ENCODE measurements around the gene SYNDIG1.

Gene SYNDIG1

DNA sequence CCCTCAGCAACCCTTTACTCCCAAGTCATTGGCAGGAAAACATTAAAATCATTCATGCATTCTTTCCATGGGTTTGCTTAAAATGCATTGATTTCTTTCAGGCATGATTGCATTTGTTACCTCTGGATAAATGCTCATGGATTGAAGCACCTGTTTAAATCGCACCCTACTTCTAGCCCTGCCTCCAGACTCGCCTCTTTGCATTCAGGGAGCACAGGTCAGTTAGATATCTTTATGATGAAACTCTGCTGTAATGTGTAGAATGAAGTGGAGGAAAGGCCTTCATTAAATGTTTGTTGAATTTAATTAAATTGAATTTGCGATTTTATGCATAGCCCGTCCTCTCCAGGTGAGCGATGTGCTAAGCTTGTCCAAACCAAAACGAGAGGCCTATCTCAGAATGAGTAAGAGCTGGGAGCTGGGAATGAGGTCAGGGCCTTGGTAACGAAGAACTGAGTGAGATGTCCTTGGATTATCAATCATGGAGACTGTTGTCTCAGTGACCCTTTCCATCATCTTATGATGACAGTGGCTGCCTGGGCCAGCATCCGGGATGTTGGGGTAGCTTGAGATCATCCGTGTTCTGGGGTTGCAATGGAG, 210.1 kb downstream of the SYNDIG1 start:
- DNase-seq = no peak

DNA sequence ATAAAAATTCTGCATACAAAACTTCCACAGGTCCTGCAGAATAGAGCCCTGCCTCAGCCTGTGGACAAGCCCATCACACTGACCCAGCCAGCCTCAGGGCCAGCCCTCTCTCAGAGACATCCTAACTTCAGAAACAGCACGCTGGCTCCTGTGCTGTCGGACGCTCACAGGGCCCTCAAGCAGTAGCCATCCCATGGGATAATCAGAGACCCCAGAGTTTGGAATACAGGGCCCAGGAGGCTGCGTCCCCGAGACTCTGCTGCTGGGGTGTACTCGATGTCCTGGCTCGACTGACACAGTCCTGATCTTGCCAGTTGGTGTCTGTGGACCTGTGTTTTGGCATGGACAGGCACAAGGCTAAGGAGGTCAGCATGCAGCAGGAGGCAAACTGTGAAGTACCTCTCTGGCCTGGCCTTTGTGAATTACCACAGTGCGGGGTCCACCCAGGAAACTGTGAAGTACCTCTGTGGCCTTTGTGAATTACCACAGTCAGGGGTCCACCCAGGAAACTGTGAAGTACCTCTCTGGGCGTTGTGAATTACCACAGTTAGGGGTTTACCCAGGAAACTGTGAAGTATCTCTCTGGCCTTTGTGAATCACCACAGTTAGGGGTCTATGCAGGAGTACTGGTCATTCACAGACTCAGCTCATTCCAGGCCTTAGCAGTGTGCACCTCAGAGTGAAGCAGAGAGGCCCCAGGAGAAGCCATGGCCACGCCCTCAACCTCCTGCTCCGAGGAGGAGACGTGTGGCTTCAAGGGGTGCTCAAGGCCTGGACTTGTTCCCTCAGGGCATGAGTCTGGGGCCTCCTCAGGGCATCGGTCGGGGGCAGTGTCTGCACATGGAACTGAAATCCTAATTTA, 212.4 kb downstream of the SYNDIG1 start:
- DNase-seq = no peak

DNA sequence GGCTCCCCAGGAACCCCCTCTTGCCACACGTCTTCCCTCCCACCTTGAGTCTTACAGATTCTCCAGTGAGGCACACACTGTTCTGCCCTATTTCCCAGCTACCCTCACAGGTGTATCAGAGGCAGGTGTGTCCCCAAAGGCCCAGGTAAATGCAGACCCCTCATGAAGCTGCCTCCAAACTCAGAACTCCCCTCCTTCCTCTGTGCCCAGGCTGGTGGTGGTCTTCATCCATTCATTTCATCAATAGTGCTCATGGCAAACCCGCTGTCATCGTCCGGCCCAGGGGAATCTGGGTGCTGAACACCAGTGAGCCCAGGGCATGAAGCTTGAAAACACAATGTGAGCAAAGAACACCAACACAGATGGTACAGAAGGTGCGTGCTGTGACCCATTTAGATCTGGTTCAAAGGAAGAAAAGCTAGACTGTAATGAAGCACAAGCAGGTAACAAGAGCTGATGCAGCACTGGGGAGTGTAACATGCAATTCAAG, 213.1 kb downstream of the SYNDIG1 start:
- DNase-seq = no peak

DNA sequence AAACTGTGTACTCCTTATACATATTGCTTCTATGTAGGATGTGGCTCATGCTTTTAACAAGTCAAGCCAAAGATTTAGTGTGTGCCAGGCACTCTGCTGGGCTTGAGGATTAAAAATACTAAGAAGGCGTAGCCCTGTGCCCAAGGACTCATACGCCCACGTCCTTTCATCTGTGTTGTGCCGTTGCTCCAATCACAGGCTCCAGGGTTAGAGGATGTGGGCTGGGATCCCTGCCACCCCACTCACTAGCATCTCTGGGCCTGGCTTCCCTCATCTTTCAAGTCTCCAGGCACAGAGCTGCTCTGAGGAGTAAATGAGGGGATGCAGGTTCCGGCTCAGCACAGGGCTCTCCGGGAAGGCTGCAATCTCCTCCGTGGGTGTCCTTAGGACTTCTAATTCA, 214.2 kb downstream of the SYNDIG1 start:
- no peak for DNase-seq

DNA sequence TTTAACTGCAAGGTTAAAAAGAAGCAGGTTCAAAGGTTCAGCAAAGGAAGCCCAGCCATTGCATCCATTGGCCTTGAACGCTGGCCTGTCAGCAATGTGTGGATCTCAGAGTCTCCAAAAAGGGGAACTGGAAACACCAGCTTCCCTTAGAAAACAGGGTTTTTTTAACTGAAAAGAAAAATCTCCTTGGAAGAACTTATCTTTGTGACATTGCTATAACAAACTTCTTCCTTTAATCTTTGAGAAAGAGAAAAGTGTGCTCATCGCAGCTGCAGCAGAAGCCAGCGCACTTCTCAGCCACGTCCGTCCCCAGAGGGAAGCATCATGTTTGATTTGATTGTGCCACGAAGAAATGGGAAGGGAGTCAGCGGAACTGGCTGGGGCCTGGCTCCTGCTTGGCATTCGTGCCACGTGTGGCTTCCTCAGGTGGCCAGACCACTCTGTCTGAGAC, 215.0 kb downstream of the SYNDIG1 start:
- DNase-seq = no peak

DNA sequence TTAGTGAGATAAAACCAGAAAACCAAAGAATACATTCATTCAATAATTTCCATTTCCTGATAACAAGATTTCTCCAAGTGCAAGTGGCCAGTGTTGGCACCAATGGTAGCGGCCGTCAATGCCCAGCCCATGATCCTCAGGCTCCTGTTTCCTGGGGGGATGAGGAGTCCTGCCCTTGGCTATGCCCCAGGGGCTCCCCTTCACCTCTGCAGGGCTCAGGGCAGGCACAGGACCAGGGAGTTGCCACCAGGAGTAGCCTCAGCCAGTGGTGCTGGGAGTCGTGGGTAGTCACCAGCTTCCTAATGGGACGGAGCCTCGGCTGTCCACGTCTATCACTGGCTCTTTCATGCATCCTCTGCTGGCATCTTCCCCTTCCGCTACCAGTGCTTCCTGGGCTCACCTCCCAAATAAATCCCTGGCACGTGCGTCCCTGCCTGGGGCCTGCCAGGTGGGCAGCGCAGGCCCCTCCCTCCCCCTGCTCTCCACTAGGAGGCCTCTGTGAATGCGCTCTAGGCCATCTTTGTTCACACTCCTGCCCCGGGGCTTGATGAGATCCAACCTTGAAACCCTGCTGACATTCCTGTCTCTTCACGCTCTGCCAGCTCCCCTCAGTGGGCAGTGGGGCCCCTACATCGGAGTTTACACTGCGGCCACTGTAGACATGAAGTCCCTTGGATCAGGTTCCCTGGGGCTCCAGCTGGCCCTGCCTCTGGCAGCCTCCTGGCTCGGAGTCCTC, 215.7 kb downstream of the SYNDIG1 start:
- no peak for DNase-seq

DNA sequence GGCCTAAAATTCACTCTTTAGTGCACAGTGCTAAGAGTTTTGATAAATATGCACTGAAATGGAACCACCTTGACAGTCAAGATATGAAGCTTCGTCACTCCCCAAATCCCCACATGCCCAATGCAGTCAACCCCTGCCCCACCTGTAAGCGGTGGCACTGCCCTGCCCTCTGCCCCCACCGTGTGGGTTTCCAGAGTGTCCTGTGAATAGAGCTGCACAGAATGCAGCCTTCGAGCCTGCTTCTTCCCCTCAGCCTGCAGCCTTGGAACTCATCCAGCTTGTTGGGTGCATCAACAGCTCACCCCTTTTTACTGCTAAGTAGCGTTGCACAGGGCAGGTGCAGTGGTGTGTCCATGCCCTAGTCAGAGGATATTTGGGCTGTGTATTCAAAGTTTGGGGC, 216.3 kb downstream of the SYNDIG1 start:
- no peak for DNase-seq

DNA sequence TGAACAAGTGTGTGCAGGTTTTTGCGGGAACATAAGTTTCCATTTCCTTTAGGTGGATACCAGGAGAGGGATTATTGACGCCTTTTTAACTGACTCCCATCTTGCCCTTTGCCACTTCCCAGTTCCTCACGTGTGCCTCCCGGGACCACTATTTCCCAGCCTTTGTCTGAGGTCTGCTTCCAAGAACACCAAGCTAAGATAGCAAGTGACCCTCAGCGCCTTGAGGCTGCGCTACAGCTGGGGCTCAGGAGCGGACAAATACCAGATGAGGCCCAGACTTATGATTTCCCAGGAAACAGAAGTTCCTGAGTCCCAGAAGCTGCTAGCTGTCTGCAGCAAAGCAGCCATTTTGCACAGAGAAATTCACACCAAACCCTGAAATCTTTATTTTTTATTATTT, 216.7 kb downstream of the SYNDIG1 start:
- no peak for DNase-seq

DNA sequence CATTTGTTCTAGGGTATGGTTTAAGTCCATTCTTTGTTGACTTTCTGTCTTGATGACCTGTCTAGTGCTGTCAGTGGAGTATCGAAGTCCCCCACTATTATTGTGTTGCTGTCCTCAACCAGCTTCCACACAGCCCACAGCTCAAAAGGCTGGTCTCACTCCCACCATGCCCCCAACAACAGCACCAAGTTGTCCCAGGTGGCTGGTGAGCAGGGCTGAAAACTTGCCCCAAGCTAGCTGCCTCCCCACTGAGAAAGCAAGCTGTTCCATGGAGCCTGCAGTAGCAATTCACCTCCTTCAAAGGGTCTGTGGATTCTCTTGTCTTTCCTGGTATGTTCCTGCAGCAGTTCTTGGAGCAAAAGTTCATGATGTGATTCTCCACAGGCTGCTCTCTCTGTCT, 221.0 kb downstream of the SYNDIG1 start:
- no peak for DNase-seq

DNA sequence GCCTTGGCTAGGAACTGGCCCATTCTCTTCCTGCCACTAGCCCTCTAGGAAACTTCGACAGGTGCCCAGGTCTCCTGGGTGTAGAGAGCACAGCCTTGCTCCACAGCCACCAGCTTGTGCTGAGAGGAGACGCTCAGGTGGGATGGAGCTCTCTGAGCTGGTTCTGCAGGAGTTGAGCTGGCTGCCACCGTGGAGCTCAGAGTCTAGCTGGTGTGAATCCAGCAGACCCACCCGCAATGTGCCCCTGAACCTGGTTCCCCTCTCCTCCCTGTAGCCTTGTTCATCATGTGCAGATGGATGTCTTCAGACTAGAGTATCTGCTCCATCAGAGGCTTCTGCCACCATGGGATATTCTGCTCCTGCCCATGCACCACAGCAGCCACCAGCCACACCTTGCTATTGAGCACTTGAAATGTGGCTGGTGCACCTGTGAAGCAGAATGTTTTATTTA, 222.5 kb downstream of the SYNDIG1 start:
- no peak for DNase-seq

DNA sequence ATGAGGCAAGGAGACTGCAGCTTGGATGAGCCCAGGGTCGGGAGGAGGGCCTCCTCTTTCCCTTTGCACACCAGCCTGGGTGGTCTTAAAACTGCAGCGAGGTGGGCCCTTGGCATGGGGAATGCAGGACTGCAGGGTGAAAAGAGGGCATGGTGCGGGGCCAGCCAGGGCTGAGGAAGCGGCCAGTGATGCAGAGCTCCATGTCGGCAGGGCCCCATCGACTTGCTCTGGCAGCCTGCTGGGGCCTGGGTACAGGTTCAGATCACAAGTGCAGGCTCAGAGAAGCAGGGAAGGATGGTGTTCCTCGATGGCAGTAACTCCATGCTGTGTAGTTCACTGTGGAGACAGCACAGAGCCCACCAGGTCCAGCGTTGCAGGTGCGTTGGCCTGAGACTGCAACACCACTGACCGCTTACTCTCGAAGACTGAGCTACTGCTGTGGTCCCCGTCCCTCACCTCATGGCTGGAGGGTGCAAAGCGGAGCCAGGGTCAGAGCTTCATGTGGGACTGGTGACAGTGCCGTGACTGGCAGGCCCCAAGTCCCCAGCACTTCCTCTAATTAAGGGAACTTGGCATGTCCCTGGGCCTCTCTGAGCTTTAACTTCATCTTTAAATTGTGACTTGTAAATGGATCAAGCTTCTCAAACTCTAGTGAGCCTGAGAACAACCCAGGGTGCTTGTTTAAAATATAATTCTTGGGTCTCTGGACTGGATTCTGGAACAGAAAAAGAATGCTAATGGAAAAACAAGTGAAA, 223.2 kb downstream of the SYNDIG1 start:
- no peak for DNase-seq

DNA sequence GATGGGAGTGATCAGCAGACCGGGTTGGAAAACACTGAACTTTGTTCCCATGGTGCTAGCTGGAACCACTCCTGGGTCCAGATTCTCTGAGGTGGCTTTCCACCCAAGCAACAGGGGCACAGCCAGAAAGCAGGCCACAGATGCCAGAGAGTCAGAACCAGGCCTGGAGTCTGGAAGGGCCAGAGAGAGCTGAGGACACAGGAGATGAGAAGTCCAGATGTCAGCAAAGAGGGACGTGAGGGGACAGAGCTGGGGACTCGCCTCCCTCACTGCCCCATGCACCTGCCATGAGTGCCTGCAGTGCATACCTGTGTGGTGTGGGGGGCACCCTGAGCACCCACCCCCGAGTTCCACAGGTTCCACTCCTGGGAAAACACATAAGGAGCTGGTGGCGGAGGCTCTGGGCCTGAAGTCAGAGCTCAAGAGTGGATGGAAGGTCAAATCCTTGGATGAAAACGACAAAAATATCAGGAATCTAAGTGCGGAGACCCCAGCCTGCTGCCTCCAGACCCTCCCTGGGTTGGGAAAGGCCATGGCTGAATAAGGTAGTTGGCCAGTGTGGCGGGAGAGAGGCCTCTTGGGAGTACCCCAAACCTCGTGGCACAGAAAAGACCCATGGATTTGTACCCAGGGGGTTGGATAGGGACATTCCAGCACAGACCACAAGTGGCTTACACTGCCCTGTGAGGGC, 224.2 kb downstream of the SYNDIG1 start:
- no peak for DNase-seq

DNA sequence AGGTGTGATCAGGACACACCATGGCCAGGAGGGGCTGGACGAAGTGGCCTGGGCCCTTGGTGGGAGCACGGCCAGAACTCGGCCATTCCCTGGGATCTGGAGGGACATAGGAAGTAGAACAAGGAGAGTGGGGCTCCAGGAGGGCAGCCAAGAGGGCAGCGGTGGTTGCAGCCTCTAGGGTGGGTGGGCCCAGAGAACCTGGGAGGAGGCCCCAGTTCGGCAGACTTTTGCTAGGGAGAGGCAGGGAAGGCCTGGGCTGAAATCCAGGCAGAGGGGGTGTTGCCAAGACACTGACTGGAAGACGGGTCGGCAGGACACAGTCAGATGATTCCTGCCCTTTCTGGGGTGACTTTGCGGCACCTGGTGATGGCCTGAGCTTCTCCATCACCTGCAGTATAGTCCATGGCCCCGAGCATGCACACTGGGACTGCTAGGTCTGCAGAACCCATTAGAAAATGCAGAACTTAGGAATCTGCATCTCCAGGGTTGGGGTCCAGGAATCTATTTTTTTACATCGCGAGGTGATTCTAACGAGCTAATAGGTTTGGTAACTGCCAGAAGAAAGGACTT, 224.8 kb downstream of the SYNDIG1 start:
- no peak for DNase-seq

DNA sequence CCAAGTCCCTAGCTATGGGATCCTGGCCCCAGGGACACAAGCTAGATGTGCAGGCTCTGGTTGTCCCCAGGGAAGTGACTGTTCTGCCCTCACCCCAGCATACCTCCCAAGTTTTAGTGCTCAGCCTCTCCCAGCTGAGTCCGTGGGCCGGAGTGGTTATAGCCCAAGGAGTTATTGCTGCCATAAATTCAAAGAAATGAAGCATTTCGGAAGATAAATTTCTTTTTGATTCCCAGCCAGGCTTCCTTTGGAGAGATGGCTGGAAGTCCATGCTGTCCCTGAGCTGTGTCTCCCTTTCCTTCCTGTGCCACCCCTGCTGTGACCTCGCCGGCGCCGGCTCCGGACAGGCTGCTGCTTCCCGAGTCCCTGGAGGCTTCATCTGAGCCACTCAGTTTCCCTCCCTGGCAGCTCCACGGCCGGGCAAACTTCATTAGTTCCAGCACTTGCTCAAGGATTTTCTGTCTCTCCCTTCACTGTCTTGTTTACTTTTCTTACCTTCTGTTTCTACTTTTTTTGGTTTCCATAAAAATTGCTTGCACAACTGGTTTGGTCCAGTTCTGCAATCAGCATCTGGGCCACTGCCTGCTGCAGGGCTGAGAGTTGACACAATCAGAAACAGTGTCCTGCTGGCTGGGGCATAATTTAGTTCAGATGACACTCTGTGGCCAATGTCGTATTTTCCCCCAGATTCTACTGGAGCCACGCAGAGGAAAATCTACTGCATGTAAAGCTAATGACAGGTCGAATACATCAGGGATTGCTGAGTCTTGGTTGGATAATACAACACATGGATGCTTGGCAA, 225.5 kb downstream of the SYNDIG1 start:
- no peak for DNase-seq

DNA sequence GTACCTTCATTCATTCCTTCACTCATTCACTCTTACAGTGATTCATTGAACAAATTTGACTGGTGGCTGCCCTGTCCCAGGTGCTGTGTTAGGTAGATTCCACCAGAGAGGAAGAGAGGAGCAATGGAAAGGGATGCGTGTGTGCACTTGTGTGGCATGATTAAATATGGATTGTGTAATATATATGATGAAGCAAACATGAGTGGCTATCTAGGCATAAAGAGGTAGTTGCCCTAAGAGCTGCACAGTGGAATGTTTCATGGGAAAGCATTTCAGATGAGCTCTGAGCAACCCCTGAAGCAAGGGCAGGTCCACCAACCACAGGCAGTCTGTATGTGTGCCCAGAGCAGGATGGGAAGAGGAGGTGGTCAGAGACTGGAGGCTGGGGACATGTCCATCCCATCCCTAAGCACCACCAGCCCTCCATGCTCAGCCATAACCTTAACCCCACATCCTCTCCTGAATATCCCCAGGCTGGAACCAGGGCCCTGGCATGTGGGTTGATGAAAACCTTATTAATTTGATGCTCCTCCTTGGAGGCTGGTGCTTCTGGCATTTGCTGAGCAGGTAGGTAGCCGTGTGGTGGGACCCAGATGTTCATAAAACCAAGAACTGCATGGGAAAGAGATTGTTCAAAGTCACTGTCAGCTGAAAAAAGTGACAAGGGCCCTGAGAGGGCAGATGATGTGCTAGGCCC, 226.2 kb downstream of the SYNDIG1 start:
- DNase-seq = no peak

DNA sequence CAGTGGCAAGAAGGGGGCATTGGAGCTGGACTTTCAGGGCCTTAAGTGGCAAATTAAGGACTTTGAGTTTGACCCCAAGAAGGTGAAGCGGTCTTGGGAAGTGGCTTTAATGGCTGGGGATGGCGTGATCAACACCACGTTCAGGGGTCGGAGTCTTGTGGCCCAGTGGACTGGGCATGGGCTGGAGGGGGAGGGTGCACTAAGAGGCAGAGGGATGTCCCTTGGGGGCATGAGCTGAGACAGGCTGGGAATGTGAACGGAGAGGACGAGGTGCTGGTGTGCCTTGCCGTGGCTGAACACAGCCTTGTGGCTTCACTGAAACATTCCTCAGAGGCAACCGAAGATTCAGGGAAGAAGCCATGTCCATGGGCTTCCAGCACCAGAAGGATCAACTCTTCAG, 227.0 kb downstream of the SYNDIG1 start:
- no peak for DNase-seq

DNA sequence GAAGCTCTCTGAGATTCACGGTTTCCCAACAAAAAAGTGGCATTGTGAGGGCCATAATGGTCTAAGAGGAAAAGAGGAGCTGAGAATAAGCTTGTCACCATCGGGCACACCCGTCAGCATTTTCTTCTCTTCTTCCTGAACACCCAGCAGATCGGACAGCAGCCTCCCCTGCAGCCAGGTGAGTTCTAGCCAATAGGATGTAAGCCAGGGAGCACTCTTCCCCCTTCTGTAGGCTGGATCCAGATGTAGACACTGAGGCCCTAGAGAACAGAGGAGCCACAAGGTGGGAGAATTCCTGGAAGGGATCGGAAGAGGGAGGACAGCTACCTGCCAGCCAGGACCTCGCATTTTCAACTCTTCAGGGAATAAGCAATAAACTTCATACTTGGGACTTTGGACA, 228.0 kb downstream of the SYNDIG1 start:
- no peak for DNase-seq

DNA sequence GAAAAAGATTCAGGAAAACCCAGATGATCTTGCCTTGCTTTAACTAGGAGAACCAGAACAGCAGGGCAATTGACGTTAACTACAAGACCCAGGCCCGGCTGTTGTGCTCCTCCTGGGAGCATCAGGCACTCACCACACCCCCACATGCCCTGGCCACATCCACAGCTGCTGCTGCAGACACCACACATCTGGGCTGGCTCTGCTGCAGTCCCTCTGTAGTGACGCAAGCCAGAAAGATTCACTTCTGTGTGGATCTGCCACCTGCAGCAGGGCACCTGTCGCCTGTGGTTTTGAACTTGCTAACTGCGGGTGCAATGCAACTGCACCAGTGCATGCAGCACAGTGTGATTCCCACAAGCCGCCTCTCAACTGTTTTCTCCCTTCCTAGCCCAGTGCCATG, 228.8 kb downstream of the SYNDIG1 start:
- DNase-seq = no peak

DNA sequence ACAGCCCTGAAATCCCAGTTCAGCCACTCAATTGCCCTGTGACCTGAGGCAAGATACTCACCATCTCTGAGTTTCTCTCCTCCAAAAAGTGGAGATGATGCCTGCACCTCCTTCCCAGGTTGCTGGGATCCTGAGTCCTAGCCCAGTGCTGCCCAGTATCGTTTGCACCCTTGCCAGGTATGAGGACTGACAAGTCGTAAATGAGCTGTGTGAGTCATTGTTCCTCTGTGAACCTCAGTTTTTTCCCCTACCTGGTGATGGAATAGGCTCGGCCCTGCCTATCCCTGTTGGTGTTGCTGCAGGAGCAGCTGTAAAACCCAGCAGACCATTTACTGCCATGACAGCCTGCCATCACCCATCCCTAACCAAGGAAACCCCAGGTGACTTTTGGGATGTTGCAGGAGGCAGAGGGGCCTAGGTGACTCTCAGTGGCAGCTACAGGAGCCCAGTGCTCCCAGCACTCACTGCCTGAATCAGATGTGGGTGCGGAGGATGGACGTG, 229.3 kb downstream of the SYNDIG1 start:
- no peak for DNase-seq

Measured in CD4-positive, alpha-beta T cell treated with Interferon alpha-2 for 1 hour (primary cell).